ENCODE results near the gene DET1. TPM values are rescaled to one million over a fixed set of nuclear protein-coding genes. Genes with fewer than 3 reads are reported as not detected.
"Not testable (repeated sequence)": the region's sequence is repeated elsewhere in the genome, so short reads cannot be mapped to it uniquely, and the experiment has no call there.

DET1 gene
- total RNA-seq, 4 donors from 2014 or later, result 4.1 to 8.4 (median 6.4) TPM

DNA sequence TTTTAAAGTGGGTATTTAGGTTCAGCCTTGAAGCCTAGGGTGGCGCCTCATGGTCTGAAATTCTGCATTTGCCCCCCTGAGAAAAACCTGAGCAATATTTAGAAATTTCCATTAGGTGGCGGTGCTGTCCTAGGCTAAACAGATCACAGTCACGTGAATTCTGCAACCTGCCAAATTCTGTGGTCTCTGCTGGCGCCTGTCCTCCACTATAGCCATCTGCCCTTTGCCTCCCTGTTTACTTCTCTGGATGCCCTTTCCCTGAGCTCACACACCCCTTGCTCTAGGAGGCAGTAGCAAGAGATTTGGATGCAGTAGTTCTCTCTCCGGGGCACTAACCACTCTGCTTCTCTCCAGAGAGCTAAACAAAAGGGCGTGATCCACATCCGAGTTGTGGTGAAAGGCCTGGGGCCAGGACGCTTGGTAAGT is 69.8 kb downstream of the DET1 start:
- H3K27ac ChIP-seq, result no peak overlapping the region
- in situ Hi-C loops (cut with MboI; ENCODE audit: low sequenced_read_pairs in 4 of 4), result loop anchor here in 3 of 4 donors (10.0 to 25.0 kb wide), 2 partner anchors 136 to 138 kb away; partner anchors contain the start of gene AEN (in 1 of the 3)

DNA sequence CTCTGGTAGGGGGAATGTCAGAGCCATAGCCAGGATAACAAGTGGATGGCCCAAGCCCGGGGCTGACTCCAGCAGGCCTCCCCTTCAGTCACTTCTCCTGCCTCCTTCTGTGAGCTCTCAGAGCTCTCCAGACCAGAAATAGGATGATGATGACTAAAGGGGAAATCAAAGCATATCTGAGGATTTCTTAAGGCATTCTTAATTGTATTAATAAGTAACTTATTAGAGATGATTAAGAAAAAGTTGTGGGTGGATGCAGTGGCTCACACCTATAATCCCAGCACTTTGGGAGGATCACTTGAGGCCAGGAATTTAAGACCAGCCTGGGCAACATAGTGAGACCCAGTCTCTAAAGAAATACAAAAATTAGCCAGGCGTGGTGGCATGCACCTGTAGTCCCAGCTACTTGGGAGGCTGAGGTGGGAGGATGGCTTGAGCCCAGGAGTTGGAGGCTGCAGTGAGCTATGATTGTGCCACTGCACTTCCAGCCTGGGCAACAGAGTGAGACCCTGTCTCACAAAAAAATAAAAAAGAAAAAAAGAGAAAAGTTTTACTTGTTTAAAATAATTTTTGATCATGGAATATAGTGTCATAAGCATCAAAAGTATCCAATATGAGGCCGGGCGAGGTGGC is 72.7 kb downstream of the DET1 start:
- H3K9me3 ChIP-seq; H3K4me1 ChIP-seq; DNase-seq; H3K27ac ChIP-seq; H3K27me3 ChIP-seq; intact Hi-C loops (cut with DNase I; ENCODE audit: low total_unique reads); ATAC-seq; H3K4me3 ChIP-seq: not testable (repeated sequence)
- H3K36me3 ChIP-seq, result peaks cover 0 to 78% of the 10 kb centered on the region in 2 donors
- in situ Hi-C loops (cut with MboI; ENCODE audit: low sequenced_read_pairs in 4 of 4), result loop anchor here in 2 of 4 donors (10.0 kb wide), 1 partner anchor 141 kb away; no protein-coding TSS in a partner anchor

More for the DNA sequence above, 69.8 kb downstream of the DET1 start:
- no peak for TF ChIP-seq POLR2A (IDR thresholded peaks at IDR 0.05)
- TF ChIP-seq, protein P1, sequence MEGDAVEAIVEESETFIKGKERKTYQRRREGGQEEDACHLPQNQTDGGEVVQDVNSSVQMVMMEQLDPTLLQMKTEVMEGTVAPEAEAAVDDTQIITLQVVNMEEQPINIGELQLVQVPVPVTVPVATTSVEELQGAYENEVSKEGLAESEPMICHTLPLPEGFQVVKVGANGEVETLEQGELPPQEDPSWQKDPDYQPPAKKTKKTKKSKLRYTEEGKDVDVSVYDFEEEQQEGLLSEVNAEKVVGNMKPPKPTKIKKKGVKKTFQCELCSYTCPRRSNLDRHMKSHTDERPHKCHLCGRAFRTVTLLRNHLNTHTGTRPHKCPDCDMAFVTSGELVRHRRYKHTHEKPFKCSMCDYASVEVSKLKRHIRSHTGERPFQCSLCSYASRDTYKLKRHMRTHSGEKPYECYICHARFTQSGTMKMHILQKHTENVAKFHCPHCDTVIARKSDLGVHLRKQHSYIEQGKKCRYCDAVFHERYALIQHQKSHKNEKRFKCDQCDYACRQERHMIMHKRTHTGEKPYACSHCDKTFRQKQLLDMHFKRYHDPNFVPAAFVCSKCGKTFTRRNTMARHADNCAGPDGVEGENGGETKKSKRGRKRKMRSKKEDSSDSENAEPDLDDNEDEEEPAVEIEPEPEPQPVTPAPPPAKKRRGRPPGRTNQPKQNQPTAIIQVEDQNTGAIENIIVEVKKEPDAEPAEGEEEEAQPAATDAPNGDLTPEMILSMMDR (IDR thresholded peaks at IDR 0.05 in 4 of 5, conservative IDR thresholded peaks at IDR 0.05 in 1 of 5), result peak in 4 of 5 experiments; percentile 11 to 44 (median 37)
- no peak for DNase-seq
- peak in 1 of 2 donors; percentile 61 for ATAC-seq
- H3K36me3 ChIP-seq, result peaks cover 0 to 69% of the 10 kb centered on the region in 2 donors
- intact Hi-C loops (cut with DNase I; ENCODE audit: low total_unique reads), result loop anchor here (1.0 kb wide), 1 partner anchor 138 kb away; no protein-coding TSS in a partner anchor
- no peak overlapping the region for H3K4me3 ChIP-seq
- no peaks in the 10 kb centered on the region for H3K9me3 ChIP-seq
- H3K4me1 ChIP-seq, result no peaks in the 10 kb centered on the region
- no peaks in the 10 kb centered on the region for H3K27me3 ChIP-seq

DNA sequence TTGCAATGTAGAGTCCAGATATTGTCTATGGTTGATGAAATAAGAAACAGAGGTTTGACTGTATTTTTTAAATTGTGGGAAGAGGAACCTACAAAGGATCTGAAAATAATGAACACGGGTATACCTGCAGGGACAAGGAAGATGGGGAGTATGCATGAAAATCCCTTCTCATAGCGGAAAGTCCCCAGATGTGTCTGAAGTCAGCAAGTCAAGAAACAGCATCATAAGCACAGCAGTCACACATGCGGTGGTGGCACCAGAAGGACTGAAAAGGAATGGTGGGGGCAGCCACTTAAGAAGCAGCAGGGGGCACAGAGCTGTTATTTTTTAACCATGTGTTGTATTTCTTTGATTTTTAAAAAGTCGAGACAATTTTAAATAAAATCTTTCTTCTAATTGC is 74.3 kb downstream of the DET1 start:
- ATAC-seq (no peak), DNase-seq (no peak)
- Histone ChIP-seq H3K27me3 (no peaks in the 10 kb centered on the region), H3K4me3 (no peak overlapping the region), H3K36me3 (peaks cover 0 to 64% of the 10 kb centered on the region in 2 donors), H3K9me3 (no peaks in the 10 kb centered on the region), H3K27ac (no peak overlapping the region), H3K4me1 (peaks cover 10 to 12% of the 10 kb centered on the region in 2 donors)
- in situ Hi-C loops (cut with MboI; ENCODE audit: low sequenced_read_pairs in 4 of 4) (loop anchor here in 2 of 4 donors (10.0 kb wide), 1 partner anchor 143 kb away; no protein-coding TSS in a partner anchor), intact Hi-C loops (cut with DNase I; ENCODE audit: low total_unique reads) (no loop called here)
- TF ChIP-seq, protein P1 (IDR thresholded peaks at IDR 0.05 in 4 of 5, conservative IDR thresholded peaks at IDR 0.05 in 1 of 5), result no peak
- no peak for TF ChIP-seq POLR2A (IDR thresholded peaks at IDR 0.05)

DNA sequence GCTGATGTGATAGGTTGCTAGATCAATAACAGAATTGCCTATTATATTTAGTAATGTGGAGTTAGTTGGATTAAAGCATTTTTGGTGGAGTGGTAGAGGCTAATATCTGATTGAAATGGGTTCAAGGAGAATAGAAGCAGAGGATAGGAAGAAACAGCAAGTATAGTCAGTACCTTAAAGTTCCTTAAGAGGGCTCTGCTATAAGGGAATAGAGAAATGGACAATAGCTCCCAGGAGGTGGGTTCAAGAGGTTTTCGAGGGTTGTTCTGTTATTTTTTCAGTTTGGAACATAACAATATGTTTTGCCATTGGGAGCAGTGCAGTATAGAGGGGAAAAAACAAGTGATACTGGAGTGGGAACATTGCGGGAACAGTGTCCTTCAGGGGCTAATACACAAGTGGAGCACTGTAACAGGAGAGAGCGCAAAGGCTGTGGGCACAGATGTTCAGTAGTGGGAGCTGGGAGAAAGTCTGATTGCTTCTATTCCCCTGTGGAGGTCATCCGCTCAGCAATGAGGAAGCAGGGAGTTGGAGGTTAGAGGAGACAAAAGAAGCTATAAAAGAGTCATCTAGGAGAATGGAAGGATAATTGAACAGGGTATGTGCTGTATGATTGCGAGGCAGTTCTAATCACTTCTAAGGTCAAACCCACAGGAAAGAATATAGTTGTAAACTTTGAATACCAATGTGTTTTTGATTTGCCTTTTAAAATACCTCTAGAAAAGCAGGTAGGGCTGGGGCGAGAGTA is 75.7 kb downstream of the DET1 start:
- intact Hi-C loops (cut with DNase I; ENCODE audit: low total_unique reads), result no loop called here
- Histone ChIP-seq H3K4me1 (peaks cover 20 to 21% of the 10 kb centered on the region in 2 donors), H3K4me3 (no peak overlapping the region), H3K36me3 (peaks cover 0 to 50% of the 10 kb centered on the region in 2 donors), H3K9me3 (no peaks in the 10 kb centered on the region), H3K27me3 (no peaks in the 10 kb centered on the region), H3K27ac (no peak overlapping the region)
- TF ChIP-seq, protein P1 (IDR thresholded peaks at IDR 0.05 in 4 of 5, conservative IDR thresholded peaks at IDR 0.05 in 1 of 5), result no peak
- no peak for TF ChIP-seq POLR2A (IDR thresholded peaks at IDR 0.05)
- in situ Hi-C loops (cut with MboI; ENCODE audit: low sequenced_read_pairs in 4 of 4), result loop anchor here in 2 of 4 donors (10.0 kb wide), 1 partner anchor 144 kb away; no protein-coding TSS in a partner anchor
- ATAC-seq, result no peak
- DNase-seq, result no peak

DNA sequence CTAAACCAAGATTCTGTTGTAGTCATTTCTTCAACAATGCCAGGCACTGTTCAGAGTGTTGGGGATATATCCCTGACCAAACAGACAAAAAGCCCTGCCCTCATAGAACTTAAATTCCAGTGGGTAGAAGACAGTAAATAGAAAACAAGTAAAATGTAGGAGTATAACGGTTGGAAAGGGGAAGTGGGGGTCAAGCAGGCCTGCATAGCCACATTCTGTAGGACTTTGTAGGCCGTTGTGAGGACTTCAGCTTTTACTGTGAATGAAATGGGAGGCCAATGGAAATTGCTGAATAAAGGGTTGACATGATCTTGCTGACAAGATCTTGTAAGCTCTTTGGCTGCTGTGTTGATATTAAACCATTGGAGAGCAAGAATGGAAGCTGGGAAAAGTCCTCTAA is 77.2 kb downstream of the DET1 start:
- in situ Hi-C loops (cut with MboI; ENCODE audit: low sequenced_read_pairs in 4 of 4), result no loop called here
- ATAC-seq (no peak), DNase-seq (no peak)
- intact Hi-C loops (cut with DNase I; ENCODE audit: low total_unique reads), result loop anchor here (5.0 to 10.0 kb wide), 2 partner anchors 615 to 773 kb away; partner anchors contain the start of genes ABHD2 and FANCI
- Histone ChIP-seq H3K27me3 (no peaks in the 10 kb centered on the region), H3K9me3 (no peaks in the 10 kb centered on the region), H3K36me3 (peaks cover 0 to 45% of the 10 kb centered on the region in 2 donors), H3K4me3 (no peak overlapping the region), H3K27ac (no peak overlapping the region), H3K4me1 (peaks cover 26 to 28% of the 10 kb centered on the region in 2 donors)
- TF ChIP-seq POLR2A (IDR thresholded peaks at IDR 0.05), result no peak
- TF ChIP-seq, protein P1 (IDR thresholded peaks at IDR 0.05 in 4 of 5, conservative IDR thresholded peaks at IDR 0.05 in 1 of 5), result no peak

DNA sequence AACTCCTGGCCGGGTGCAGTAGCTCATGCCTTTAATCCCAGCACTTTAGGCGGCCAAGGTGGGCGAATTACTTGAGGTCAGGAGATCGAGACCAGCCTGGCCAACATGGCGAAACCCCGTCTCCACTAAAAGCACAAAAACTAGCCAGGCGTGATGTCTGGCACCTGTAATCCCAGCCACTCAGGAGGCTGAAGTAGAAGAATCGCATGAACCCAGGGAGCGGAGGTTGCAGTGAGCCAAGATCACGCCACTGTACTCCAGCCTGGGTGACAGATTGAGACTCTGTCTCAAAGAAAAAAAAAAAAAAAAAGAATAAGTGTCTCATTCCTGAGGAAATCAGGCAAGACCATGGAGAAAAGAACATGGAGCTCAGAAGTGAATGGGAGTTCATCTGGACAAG is 77.8 kb downstream of the DET1 start:
- H3K27me3 ChIP-seq; in situ Hi-C loops (cut with MboI; ENCODE audit: low sequenced_read_pairs in 4 of 4); DNase-seq; H3K27ac ChIP-seq; ATAC-seq; H3K9me3 ChIP-seq: not testable (repeated sequence)
- intact Hi-C loops (cut with DNase I; ENCODE audit: low total_unique reads), result loop anchor here (5.0 to 10.0 kb wide), 2 partner anchors 616 to 774 kb away; partner anchors contain the start of genes ABHD2 and FANCI
- peaks cover 0 to 49% of the 10 kb centered on the region in 2 donors for H3K36me3 ChIP-seq
- peaks cover 28 to 31% of the 10 kb centered on the region in 2 donors for H3K4me1 ChIP-seq
- peak overlapping the region in 3 of 4 donors; percentile 93 to 99 (median 94) for H3K4me3 ChIP-seq

Data from gastrocnemius medialis (tissue), 4 donors.